Calu3 (cell line): Measurements from ENCODE around the gene CDC16. TPM values are rescaled to one million over a fixed set of nuclear protein-coding genes. Genes with fewer than 3 reads are reported as not detected.
"Not testable (repeated sequence)": the region's sequence is repeated elsewhere in the genome, so short reads cannot be mapped to it uniquely, and the experiment has no call there.

Experiments
- BruUV-seq: library from RNA; stranded (reverse); fragments of 400-500 nt; replicated peaks from 2 replicates; lab custom pipeline; 2021; lab: Mats Ljungman, UMichigan
- CTCF ChIA-PET: fragments of 300-600 bp; sonication (Branson Sonifier 250); formaldehyde crosslinking; loops from one replicate; lab custom pipeline; 2022; ENCODE audit warnings: antibody characterized with exemption; lab: Charles Lee
- DNase-seq: peaks from one replicate; pipeline ENCODE4 v3.0.0; 2022
- H3K27ac Mint-ChIP-seq: one replicate; pipeline ENCODE4 v1.8.0; 2022; ENCODE audit warnings: mixed read lengths; ENCODE audit not compliant: unreplicated experiment
- H3K27me3 Mint-ChIP-seq: one replicate; pipeline ENCODE4 v1.8.0; 2022; ENCODE audit warnings: mixed read lengths; ENCODE audit not compliant: unreplicated experiment
- H3K36me3 Mint-ChIP-seq: one replicate; pipeline ENCODE4 v1.8.0; 2022; ENCODE audit warnings: mild to moderate bottlenecking, moderate library complexity, mixed read lengths; ENCODE audit not compliant: insufficient read depth, unreplicated experiment
- H3K4me1 Mint-ChIP-seq: one replicate; pipeline ENCODE4 v1.8.0; 2022; ENCODE audit warnings: mild to moderate bottlenecking, low read depth, mixed read lengths; ENCODE audit not compliant: unreplicated experiment
- H3K4me3 Mint-ChIP-seq: one replicate; pipeline ENCODE4 v1.8.0; 2022; ENCODE audit warnings: mild to moderate bottlenecking, low read depth, moderate library complexity, mixed read lengths; ENCODE audit not compliant: unreplicated experiment
- H3K9me3 Mint-ChIP-seq: one replicate; pipeline ENCODE4 v1.8.0; 2022; ENCODE audit warnings: low read depth, mixed read lengths; ENCODE audit not compliant: unreplicated experiment
- CTCF ChIP-seq: fragments of 200-600 bp; IDR thresholded peaks from one replicate; pipeline ENCODE4 v1.8.0; 2022; ENCODE audit warnings: antibody characterized with exemption; ENCODE audit not compliant: unreplicated experiment
- intact Hi-C: fragments of 100-400 bp; cut with micrococcal nuclease; formaldehyde crosslinking; loops from one replicate; pipeline ENCODE4 v1.10.0; 2022; ENCODE audit not compliant: unreplicated experiment
- total RNA-seq: library from RNA; stranded (reverse); gene quantifications from 2 replicates; pipeline ENCODE4 v1.2.3, GENCODE V29; 2022

CDC16 gene
- total RNA-seq, 1 experiment from 2014 or later = 15.7 TPM

GRCh38 chr13:114260814-114261213 is 26.1 kb downstream of the CDC16 start:
- TF ChIP-seq CTCF = no peak
- H3K4me3 Mint-ChIP-seq = no peak overlapping the region
- BruUV-seq = no TSS peak
- intact Hi-C loops = no loop called here
- no peaks in the 10 kb centered on the region for H3K9me3 Mint-ChIP-seq
- H3K27ac Mint-ChIP-seq = no peak overlapping the region
- peaks cover 4% of the 10 kb centered on the region for H3K36me3 Mint-ChIP-seq
- no peak for DNase-seq
- H3K4me1 Mint-ChIP-seq = no peaks in the 10 kb centered on the region
- H3K27me3 Mint-ChIP-seq = no peaks in the 10 kb centered on the region
- CTCF ChIA-PET = no interaction called here

- Mint-ChIP-seq H3K27me3 (no peaks in the 10 kb centered on the region), H3K36me3 (peaks cover 4% of the 10 kb centered on the region), H3K27ac (no peak overlapping the region), H3K9me3 (no peaks in the 10 kb centered on the region), H3K4me3 (no peak overlapping the region), H3K4me1 (no peaks in the 10 kb centered on the region)
- DNase-seq = no peak
- intact Hi-C loops = no loop called here
- TF ChIP-seq CTCF = no peak
- CTCF ChIA-PET = no interaction called here
- no TSS peak for BruUV-seq
Measured at GRCh38 chr13:114261328-114261965, 26.8 kb downstream of the CDC16 start.

DNA sequence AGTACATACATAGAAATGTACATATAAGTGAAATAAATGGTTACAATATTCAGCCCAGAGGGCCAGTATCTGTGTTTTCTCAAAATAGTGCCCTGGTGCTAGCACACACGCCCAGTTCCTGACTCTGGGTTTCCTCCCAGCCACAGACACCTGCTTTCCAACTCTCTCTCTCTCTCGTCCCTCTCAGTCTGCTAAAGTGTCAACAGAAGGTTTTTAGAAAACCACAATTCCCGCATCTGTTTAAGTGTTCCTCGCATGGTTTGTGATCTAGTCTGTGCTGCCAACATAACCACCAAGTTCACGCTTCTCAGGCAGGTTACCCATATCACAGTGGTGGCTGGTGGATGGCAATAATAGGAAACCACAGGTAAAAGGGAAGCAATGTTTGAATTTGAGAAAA is 28.9 kb downstream of the CDC16 start:
- H3K27ac Mint-ChIP-seq = no peak overlapping the region
- no peaks in the 10 kb centered on the region for H3K4me1 Mint-ChIP-seq
- intact Hi-C loops = no loop called here
- BruUV-seq = no TSS peak
- H3K27me3 Mint-ChIP-seq = no peaks in the 10 kb centered on the region
- H3K4me3 Mint-ChIP-seq = no peak overlapping the region
- no peaks in the 10 kb centered on the region for H3K9me3 Mint-ChIP-seq
- no peak for DNase-seq
- H3K36me3 Mint-ChIP-seq = no peaks in the 10 kb centered on the region
- CTCF ChIA-PET = no interaction called here
- no peak for TF ChIP-seq CTCF

DNA sequence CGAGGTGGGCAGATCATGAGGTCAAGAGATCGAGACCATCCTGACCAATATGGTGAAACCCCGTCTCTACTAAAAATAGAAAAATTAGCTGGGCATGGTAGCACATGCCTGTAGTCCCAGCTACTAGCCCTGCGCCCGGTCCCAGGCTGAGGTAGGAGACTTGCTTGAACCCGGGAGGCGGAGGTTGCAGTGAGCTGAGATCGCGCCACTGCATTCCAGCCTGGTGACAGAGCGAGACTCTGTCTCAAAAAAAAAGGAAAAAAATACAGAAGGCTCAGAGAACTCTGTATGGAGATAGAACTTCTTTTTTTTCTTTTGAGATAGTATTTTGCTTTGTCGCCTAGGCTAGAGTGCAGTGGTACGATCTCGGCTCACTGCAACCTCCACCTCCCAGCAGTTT is 29.6 kb downstream of the CDC16 start:
- H3K4me3 Mint-ChIP-seq, intact Hi-C loops, H3K27me3 Mint-ChIP-seq, H3K4me1 Mint-ChIP-seq, H3K36me3 Mint-ChIP-seq, H3K9me3 Mint-ChIP-seq, BruUV-seq, DNase-seq, H3K27ac Mint-ChIP-seq: not testable (repeated sequence)
- CTCF ChIA-PET = interaction anchor here (0.5 kb wide), 1 partner anchor 9 kb away, joined by 4 read pairs; no protein-coding TSS in a partner anchor
